Panc1 (cell line): ENCODE measurements around the gene ITIH2. TPM values are rescaled to one million over a fixed set of nuclear protein-coding genes. Genes with fewer than 3 reads are reported as not detected.

Experiments used
- ATAC-seq: fragments of 200-7000 bp; cut with Tn5 transposase; 2 replicates; pipeline ENCODE4 v1.9.1; 2020; ENCODE audit warnings: mild to moderate bottlenecking, moderate library complexity
- BruUV-seq: library from RNA; stranded (reverse); fragments of 400-500 nt; replicated peaks from 2 replicates; lab custom pipeline; 2021; lab: Mats Ljungman, UMichigan
- CTCF ChIA-PET: fragments of 300-600 bp; sonication (Branson Sonifier 250); formaldehyde crosslinking; loops from one replicate; lab custom pipeline; 2022; ENCODE audit warnings: antibody characterized with exemption; lab: Charles Lee
- POLR2A ChIA-PET: fragments of 300-600 bp; sonication (Branson Sonifier 250); formaldehyde crosslinking; loops from one replicate; lab custom pipeline; 2022; ENCODE audit warnings: antibody characterized with exemption; lab: Charles Lee
- DNase-seq: peaks from one replicate; pipeline ENCODE4 v3.0.0-alpha.2; 2010; ENCODE audit warnings: low read depth, low spot score
- H3K27ac ChIP-seq: 2 replicates; pipeline ENCODE4 v1.5.1; 2011; ENCODE audit warnings: mild to moderate bottlenecking, low read length, inconsistent platforms
- H3K27me3 ChIP-seq: fragments of 200-500 bp; sonication (Bioruptor generic); 2 replicates; pipeline ENCODE4 v1.6.0; 2014; ENCODE audit warnings: low read length, inconsistent platforms; ENCODE audit not compliant: control insufficient read depth, insufficient read depth
- H3K36me3 ChIP-seq: fragments of 200-500 bp; sonication (Bioruptor generic); 2 replicates; pipeline ENCODE4 v1.5.1; 2014; ENCODE audit warnings: inconsistent platforms, mild to moderate bottlenecking, low read length, moderate library complexity; ENCODE audit not compliant: control insufficient read depth, insufficient read depth
- H3K4me1 ChIP-seq: 2 replicates; pipeline ENCODE4 v1.5.1; 2011; ENCODE audit warnings: inconsistent platforms, mild to moderate bottlenecking, low read length, moderate library complexity; ENCODE audit not compliant: control insufficient read depth, insufficient read depth
- H3K4me3 ChIP-seq, 2 experiments: 2 replicates each; pipeline ENCODE4 v1.5.1; 2011 to 2012; ENCODE audit warnings: low read depth in 2 of 2, low read length in 2 of 2, mild to moderate bottlenecking in 2 of 2, inconsistent platforms in 1 of 2, moderate library complexity in 1 of 2
- H3K9me3 ChIP-seq: fragments of 200-500 bp; sonication (Bioruptor generic); 2 replicates; pipeline ENCODE4 v1.5.1; 2014; ENCODE audit warnings: low read depth, mild to moderate bottlenecking, inconsistent platforms, low read length, moderate library complexity; ENCODE audit not compliant: control insufficient read depth, insufficient read depth
- POLR2AphosphoS5 ChIP-seq: IDR thresholded peaks from 2 replicates; pipeline ENCODE4 v1.6.1; 2012; ENCODE audit warnings: mild to moderate bottlenecking, low read depth, low read length, moderate library complexity
- SIN3A ChIP-seq: IDR thresholded peaks from 2 replicates; pipeline ENCODE4 v1.6.1; 2012; ENCODE audit warnings: low read depth, mild to moderate bottlenecking, low read length, moderate library complexity, borderline replicate concordance; ENCODE audit not compliant: insufficient read depth
- TCF7L2 ChIP-seq: IDR thresholded peaks from 2 replicates; pipeline ENCODE4 v1.6.1; 2011; ENCODE audit warnings: mild to moderate bottlenecking, low read depth, low read length, inconsistent platforms
- in situ Hi-C: cut with HindIII; loops from 2 replicates; pipeline ENCODE4 v1.10.0; 2016; ENCODE audit warnings: low sequenced_read_pairs, low pct_unique_long_range_greater_than_20kb
- intact Hi-C: fragments of 100-400 bp; cut with micrococcal nuclease; formaldehyde crosslinking; loops from one replicate; pipeline ENCODE4 v1.10.0; 2022; ENCODE audit not compliant: unreplicated experiment
- total RNA-seq: library from RNA; stranded (reverse); gene quantifications from one replicate; pipeline ENCODE4 v1.2.1, GENCODE V29; 2021; ENCODE audit not compliant: unreplicated experiment
- TF ChIP-seq, protein P1 (sequence below): fragments of 450-650 bp; IDR thresholded peaks from 2 replicates; pipeline ENCODE4 v1.5.1; 2017; ENCODE audit warnings: mild to moderate bottlenecking
- TF ChIP-seq, protein P2 (sequence below), 2 experiments: IDR thresholded peaks; 2 replicates each; pipeline ENCODE4 v1.6.1; 2011 to 2012; ENCODE audit warnings: low read depth in 2 of 2, control low read depth in 1 of 2, low read length in 1 of 2, mild to moderate bottlenecking in 1 of 2, moderate library complexity in 1 of 2; ENCODE audit not compliant: insufficient read depth in 1 of 2

Gene ITIH2
- total RNA-seq, 1 experiment from 2014 or later, result 0.67 TPM

DNA sequence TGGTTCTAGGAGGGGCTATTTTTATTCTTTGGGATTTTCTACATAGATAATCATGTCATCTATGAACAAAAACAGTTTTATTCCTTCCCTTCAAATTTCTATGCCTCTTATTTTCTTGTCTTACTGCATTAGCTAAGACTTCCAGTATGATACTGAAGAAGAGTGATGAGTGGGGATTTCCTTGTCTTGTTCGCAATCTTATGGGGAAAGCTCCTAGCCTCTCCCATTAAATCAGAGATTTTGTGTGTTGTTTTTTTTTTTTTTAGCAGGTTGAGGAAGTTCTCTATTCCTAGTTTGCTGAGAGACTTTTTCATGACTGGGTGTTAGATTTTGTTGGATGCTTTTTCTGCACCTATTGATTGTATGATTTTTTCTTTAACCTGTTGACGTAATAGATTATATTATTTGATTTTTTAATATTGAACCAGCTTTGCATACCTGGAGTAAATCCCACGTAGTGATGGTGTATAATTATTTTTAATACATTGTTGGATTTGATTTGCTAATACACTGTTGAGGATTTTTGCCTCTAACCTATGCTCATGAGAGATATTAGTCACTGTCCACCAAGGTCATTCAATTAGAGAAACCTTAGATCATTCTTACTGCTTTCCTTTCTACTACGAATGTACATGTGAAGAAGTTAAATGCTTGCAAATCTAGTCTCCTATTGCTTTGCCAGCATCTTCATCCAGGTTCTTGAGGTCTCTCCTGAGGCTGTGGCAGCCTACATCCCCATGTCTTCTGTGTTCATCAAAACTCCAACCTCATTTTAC is 91.3 kb downstream of the ITIH2 start:
- no peak overlapping the region for H3K4me3 ChIP-seq
- H3K27ac ChIP-seq, result no peak overlapping the region
- H3K4me1 ChIP-seq, result peaks cover 9% of the 10 kb centered on the region
- POLR2A ChIA-PET, result no interaction called here
- no peak for ATAC-seq
- CTCF ChIA-PET, result no interaction called here
- in situ Hi-C loops, result no loop called here
- no peaks in the 10 kb centered on the region for H3K27me3 ChIP-seq
- BruUV-seq, result no TSS peak
- intact Hi-C loops, result no loop called here
- no peaks in the 10 kb centered on the region for H3K9me3 ChIP-seq
- no peak for DNase-seq
- TF ChIP-seq, protein P1, sequence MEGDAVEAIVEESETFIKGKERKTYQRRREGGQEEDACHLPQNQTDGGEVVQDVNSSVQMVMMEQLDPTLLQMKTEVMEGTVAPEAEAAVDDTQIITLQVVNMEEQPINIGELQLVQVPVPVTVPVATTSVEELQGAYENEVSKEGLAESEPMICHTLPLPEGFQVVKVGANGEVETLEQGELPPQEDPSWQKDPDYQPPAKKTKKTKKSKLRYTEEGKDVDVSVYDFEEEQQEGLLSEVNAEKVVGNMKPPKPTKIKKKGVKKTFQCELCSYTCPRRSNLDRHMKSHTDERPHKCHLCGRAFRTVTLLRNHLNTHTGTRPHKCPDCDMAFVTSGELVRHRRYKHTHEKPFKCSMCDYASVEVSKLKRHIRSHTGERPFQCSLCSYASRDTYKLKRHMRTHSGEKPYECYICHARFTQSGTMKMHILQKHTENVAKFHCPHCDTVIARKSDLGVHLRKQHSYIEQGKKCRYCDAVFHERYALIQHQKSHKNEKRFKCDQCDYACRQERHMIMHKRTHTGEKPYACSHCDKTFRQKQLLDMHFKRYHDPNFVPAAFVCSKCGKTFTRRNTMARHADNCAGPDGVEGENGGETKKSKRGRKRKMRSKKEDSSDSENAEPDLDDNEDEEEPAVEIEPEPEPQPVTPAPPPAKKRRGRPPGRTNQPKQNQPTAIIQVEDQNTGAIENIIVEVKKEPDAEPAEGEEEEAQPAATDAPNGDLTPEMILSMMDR, result no peak
- TF ChIP-seq, protein P2, sequence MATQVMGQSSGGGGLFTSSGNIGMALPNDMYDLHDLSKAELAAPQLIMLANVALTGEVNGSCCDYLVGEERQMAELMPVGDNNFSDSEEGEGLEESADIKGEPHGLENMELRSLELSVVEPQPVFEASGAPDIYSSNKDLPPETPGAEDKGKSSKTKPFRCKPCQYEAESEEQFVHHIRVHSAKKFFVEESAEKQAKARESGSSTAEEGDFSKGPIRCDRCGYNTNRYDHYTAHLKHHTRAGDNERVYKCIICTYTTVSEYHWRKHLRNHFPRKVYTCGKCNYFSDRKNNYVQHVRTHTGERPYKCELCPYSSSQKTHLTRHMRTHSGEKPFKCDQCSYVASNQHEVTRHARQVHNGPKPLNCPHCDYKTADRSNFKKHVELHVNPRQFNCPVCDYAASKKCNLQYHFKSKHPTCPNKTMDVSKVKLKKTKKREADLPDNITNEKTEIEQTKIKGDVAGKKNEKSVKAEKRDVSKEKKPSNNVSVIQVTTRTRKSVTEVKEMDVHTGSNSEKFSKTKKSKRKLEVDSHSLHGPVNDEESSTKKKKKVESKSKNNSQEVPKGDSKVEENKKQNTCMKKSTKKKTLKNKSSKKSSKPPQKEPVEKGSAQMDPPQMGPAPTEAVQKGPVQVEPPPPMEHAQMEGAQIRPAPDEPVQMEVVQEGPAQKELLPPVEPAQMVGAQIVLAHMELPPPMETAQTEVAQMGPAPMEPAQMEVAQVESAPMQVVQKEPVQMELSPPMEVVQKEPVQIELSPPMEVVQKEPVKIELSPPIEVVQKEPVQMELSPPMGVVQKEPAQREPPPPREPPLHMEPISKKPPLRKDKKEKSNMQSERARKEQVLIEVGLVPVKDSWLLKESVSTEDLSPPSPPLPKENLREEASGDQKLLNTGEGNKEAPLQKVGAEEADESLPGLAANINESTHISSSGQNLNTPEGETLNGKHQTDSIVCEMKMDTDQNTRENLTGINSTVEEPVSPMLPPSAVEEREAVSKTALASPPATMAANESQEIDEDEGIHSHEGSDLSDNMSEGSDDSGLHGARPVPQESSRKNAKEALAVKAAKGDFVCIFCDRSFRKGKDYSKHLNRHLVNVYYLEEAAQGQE (IDR thresholded peaks at IDR 0.05; ENCODE audit: insufficient read depth in 1 of 2, low read depth in 2 of 2, low read length in 1 of 2), result no peak
- TF ChIP-seq SIN3A (no peak), TCF7L2 (no peak), POLR2AphosphoS5 (no peak)
- H3K36me3 ChIP-seq, result peaks cover 2% of the 10 kb centered on the region

- peaks cover 3% of the 10 kb centered on the region for H3K4me1 ChIP-seq
- in situ Hi-C loops, result no loop called here
- CTCF ChIA-PET, result no interaction called here
- H3K36me3 ChIP-seq, result peaks cover 6% of the 10 kb centered on the region
- TF ChIP-seq POLR2AphosphoS5, result no peak
- TF ChIP-seq SIN3A, result no peak
- no peak for TF ChIP-seq TCF7L2
- TF ChIP-seq, protein P2 (IDR thresholded peaks at IDR 0.05; ENCODE audit: insufficient read depth in 1 of 2, low read depth in 2 of 2, low read length in 1 of 2), result no peak
- TF ChIP-seq, protein P1, result no peak
- no peaks in the 10 kb centered on the region for H3K9me3 ChIP-seq
- H3K4me3 ChIP-seq, result no peak overlapping the region
- DNase-seq (no peak), ATAC-seq (no peak)
- H3K27ac ChIP-seq, result no peak overlapping the region
- BruUV-seq, result no TSS peak
- intact Hi-C loops, result no loop called here
- H3K27me3 ChIP-seq, result no peaks in the 10 kb centered on the region
- POLR2A ChIA-PET, result no interaction called here
Measured at GRCh38 chr10:7795605-7796004, 92.5 kb downstream of the ITIH2 start.
